T-helper 2 cell treated with Interferon-gamma antibody and Interleukin-4, amounts not matched to agents 100 ng/mL and 5 ng/mL, for 36 hours (primary cell): Measurements from ENCODE around the gene AFM. TPM values are rescaled to one million over a fixed set of nuclear protein-coding genes. Genes with fewer than 3 reads are reported as not detected.

Experiments used
- intact Hi-C: fragments of 100-400 bp; cut with micrococcal nuclease; formaldehyde crosslinking; loops from one replicate; pipeline ENCODE4 v1.15.1; 2023
- total RNA-seq: library from RNA; stranded (reverse); gene quantifications from 2 replicates; pipeline ENCODE4 v1.2.3, GENCODE V29; 2022

AFM gene, protein sequence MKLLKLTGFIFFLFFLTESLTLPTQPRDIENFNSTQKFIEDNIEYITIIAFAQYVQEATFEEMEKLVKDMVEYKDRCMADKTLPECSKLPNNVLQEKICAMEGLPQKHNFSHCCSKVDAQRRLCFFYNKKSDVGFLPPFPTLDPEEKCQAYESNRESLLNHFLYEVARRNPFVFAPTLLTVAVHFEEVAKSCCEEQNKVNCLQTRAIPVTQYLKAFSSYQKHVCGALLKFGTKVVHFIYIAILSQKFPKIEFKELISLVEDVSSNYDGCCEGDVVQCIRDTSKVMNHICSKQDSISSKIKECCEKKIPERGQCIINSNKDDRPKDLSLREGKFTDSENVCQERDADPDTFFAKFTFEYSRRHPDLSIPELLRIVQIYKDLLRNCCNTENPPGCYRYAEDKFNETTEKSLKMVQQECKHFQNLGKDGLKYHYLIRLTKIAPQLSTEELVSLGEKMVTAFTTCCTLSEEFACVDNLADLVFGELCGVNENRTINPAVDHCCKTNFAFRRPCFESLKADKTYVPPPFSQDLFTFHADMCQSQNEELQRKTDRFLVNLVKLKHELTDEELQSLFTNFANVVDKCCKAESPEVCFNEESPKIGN
- not detected in 2 replicates for total RNA-seq

DNA sequence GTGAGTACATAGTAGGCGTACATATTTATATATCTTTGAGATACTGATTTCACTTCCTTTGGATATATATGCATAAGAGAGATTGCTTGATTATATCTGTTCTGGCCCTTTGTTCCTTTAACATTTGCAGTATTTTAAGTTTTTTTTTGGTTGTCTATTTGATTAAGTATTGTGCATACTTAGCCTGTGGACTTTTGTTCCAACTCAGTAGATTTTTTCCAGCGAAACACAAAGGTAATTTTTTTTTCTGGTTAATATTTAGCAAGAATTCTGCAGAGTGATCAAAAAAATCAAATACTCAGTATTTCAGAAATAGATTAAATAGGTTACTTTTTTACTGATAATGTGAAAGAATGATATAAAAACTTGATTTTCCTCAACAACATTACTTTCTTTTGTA, at the start of gene AFM:
Gene AFM, plus strand, starts transcription at position 388 of the 400 bp plus-strand sequence. CDS start 31 bp downstream, outside the sequence.
- intact Hi-C loops, result no loop called here

DNA sequence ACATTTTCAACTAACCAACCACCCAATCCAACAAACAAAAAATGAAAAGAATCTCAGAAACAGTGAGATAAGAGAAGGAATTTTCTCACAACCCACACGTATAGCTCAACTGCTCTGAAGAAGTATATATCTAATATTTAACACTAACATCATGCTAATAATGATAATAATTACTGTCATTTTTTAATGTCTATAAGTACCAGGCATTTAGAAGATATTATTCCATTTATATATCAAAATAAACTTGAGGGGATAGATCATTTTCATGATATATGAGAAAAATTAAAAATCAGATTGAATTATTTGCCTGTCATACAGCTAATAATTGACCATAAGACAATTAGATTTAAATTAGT, 49.8 kb upstream of the AFM start:
- intact Hi-C loops, result loop anchor here (5.0 kb wide), 1 partner anchor 119 kb away; no protein-coding TSS in a partner anchor

DNA sequence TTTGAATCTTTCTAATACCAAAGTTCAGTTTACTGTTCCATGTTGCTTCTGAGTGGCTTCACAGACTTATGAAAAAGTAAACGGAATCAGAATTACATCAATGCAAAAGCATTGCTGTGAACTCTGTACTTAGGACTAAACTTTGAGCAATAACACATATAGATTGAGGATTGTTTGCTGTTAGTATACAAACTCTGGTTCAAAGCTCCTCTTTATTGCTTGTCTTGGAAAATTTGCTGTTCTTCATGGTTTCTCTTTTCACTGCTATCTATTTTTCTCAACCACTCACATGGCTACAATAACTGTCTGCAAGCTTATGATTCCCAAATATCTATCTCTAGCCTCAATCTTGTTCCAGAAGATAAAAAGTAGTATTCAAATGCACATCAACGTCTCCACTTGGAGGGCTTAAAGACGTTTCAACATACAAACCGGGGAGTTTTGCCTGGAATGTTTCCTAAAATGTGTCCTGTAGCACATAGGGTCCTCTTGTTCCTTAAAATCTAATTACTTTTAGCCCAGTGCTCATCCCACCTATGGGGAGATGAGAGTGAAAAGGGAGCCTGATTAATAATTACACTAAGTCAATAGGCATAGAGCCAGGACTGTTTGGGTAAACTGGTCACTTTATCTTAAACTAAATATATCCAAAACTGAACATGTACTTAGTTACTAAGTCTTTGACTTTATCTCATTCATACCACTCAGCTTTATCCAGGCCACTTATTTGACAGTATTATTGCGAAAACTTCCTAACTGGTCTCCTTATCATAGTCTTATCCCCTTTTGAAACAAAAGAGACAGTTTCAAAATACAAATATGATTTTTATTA, 49.2 kb upstream of the AFM start:
- intact Hi-C loops, result loop anchor here (5.0 kb wide), 1 partner anchor 120 kb away; no protein-coding TSS in a partner anchor

DNA sequence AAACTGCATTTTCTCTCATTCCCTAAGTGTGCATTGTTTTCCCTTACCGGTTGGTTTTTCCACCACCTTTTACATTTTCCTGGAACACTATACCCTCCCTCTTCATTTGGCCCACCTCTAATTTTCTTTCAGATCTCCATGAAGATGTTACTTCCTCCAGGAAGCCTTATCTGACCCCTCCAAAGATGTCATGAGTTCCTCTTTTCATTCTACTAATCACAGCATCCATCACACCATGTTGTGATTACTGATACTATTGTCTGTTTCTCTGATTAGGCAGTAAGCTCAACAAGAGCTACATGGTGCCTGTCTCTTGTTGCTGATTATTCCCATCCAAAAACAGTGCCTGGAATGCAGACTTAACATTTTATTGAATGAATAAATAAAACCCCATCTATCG, 48.4 kb upstream of the AFM start:
- intact Hi-C loops, result loop anchor here (5.0 kb wide), 1 partner anchor 121 kb away; no protein-coding TSS in a partner anchor

DNA sequence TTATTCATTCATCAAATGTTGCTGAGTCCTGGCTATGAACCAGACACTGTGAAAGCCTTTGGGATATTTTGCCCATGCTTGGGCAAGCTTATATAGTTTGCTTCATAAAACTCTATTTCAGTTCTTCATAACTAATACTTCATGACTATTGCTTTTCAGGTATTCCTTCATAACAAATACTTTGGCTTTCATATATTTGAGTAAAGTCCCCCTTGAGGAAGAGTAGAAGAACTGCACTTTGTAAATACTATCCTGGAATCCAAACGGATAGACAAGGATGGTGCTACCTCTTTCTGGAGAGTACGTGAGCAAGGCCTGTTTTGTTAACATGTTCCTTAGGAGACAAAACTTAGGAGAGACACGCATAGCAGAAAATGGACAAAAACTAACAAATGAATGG, 47.2 kb upstream of the AFM start:
- intact Hi-C loops, result loop anchor here (5.0 kb wide), 1 partner anchor 122 kb away; no protein-coding TSS in a partner anchor

DNA sequence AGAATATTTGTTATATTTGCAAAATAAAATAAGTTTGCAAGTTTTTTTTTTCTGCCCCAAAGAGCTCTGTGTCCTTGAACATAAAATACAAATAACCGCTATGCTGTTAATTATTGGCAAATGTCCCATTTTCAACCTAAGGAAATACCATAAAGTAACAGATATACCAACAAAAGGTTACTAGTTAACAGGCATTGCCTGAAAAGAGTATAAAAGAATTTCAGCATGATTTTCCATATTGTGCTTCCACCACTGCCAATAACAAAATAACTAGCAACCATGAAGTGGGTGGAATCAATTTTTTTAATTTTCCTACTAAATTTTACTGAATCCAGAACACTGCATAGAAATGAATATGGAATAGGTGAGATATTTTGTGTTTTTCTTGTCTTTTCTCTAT, 45.6 kb upstream of the AFM start, which contains the start of gene AFP:
Gene AFP, plus strand, starts transcription at position 238 of the 400 bp plus-strand sequence. Its CDS starts 42 bp downstream, at position 280.
- intact Hi-C loops, result no loop called here

DNA sequence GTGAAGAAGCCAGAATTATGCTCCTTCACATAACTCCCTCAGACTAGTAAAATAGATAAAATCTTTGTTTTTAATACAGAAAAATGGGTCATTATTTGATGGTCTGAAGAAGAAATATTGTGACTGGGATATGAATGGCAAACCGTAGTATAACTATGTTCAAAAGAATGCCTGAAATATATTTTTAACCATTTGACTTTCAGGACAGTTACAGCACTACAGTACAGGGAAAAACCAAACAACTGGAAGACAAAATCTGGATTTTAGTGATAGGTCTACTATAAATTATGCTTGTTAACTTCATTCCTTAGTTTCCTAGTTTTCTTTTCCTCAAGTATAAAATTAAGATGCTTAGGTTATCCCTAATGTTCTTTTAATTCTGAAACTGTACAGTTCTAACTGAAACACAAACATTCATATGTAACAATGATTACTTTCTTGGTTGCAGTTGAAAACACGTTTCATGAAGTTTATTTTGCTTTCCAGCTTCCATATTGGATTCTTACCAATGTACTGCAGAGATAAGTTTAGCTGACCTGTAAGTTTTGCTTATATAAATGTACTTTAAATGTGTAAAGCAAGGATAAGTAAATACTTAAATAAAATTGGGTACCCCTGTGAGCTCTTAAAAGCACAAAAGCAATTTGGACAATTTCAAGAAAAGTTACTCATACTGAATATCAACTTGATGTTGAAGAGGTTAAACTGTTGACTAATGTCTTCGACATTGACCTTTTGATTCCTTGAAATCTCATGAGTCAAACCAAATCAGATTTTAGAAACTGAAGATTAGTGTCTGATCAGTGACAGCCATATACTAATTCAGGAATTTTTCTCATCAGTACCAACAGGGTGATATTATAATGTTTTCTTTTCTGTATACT, 44.6 kb upstream of the AFM start:
- intact Hi-C loops, result no loop called here

DNA sequence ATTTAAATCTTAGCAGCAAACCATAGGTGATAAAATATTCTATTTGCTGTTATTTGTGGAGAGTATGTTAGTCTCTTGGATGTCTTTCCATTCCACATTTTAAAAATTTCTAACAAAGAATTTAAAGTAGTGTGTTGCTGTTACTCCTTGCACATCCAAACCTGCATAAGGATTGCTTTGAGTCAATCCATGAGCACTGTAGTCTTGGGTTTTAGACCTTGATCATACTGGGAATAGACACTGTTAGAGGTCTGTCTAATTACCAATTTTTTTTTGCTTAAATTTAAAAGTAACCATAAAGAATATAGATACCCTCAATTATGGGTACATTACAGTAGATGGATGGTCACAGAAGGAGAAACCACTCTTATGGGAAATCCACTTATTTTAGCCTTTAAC, 44.0 kb upstream of the AFM start:
- intact Hi-C loops, result no loop called here

DNA sequence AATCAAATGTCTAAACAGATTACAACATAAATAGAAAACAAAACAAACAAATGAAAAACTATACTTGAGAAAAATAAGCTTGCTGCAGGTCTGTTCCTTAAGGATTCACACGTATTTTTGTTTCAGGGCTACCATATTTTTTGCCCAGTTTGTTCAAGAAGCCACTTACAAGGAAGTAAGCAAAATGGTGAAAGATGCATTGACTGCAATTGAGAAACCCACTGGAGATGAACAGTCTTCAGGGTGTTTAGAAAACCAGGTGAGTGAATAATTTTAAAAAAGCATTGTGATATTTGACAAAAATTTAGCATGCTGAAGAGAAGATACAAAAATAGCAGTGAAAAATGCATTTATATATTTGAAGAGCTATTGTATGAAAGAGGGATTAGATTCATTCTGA, 43.5 kb upstream of the AFM start:
- intact Hi-C loops, result no loop called here

DNA sequence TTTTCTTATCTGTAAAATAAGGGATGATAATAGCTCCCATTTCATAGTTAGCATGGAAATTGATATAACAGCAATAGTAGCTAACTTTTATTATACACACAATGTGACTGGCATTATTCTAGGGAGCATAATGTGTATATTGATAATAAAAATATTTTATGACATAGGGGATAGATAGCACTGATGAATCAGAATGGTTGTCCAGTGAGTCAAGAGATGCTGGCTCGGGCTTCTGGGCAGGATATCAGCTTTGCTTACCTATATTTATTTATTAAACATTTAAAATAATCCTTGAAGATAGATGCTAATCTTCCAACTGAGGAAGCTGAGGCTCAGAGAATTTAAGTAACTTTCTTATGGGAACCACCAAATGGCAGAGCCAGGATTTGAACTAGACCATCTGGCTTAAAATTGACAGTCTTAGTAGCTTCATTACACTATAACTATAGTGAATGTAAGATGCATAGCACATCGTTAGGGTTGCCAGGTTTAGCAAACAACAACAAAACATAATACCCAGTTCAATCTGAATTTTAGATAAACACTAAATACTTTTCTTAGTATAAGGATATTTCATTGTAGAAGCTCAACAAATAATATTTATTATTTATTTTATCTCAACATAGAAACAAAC, 42.8 kb upstream of the AFM start:
- intact Hi-C loops, result no loop called here

DNA sequence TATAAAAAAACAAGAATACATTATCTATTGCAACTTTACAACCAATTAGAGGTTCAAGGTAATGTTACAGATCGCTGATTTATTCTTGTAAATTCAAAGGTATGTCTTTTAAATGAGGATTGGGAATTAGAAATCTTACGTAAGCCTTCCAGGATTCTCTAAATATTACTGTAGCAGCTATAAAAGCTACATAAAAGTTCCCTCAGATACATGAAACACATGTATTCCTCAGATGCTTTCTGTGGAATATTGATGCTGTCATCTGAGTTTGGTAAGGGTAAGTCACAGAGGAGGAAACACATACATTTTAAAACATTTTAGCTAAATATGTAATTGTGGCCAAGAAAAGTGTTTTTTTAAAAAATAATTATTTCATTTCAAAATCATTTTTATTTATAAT, 42.1 kb upstream of the AFM start:
- intact Hi-C loops, result no loop called here

DNA sequence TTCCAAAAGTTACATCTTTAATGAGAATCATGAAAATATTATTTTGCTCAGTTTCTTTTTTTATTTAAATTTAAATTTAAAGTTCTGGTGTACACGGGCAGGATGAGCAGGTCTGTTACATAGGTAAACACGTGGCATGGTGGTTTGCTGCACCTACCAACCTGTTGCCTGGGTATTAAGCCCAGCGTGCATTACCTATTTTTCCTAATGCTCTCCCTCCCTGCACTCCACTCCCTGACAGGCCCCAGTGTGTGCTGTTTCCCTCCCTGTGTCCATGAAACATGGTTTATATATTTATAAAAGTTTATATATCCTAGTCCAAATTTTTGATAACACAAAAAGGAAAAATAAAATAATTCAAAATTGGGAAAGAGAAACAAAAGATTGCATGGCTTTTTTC, 41.6 kb upstream of the AFM start:
- intact Hi-C loops, result loop anchor here (10.0 kb wide), 1 partner anchor 215 kb away; no protein-coding TSS in a partner anchor

DNA sequence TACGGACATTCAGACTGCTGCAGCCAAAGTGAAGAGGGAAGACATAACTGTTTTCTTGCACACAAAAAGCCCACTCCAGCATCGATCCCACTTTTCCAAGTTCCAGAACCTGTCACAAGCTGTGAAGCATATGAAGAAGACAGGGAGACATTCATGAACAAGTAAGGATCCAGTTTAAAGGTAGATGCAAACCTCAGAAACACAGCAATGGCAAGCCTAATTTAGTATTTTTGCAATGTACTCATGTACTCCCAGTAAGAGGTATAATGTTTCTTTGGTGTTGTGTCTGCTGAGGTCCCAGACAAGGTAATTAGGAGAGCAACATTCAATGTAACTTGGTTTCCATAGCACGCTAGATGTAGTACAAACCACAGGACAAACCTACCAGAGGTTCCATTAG, 40.9 kb upstream of the AFM start:
- intact Hi-C loops, result loop anchor here (10.0 kb wide), 1 partner anchor 214 kb away; no protein-coding TSS in a partner anchor

DNA sequence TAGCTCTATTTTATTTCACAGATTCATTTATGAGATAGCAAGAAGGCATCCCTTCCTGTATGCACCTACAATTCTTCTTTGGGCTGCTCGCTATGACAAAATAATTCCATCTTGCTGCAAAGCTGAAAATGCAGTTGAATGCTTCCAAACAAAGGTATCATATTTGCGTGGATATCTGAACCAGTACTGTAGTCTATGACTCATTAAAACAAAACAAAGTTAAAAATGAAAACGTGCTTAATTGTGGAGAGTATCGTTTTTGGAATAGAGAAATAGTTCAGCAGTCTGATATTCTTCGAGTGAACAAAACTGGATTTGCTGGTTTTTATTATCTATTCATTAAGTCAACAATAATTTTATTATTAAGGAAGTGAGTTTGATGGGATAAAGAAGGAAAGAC, 39.3 kb upstream of the AFM start:
- intact Hi-C loops, result loop anchor here (10.0 kb wide), 1 partner anchor 213 kb away; no protein-coding TSS in a partner anchor

DNA sequence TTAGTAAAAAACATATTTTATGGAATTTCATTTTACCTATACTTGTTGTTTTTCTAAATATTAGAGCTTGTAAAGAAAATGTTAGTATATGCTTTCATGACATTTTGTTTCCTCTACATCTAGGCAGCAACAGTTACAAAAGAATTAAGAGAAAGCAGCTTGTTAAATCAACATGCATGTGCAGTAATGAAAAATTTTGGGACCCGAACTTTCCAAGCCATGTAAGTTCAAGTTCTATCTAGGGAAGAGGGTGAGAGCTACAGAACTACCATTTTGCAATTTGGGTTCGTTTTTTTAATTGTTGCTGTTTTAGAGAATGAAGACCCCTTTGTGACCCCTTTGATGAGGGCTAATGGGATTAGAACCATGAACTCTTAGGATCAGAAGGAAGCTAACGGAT, 38.3 kb upstream of the AFM start:
- intact Hi-C loops, result loop anchor here (10.0 kb wide), 1 partner anchor 212 kb away; no protein-coding TSS in a partner anchor

DNA sequence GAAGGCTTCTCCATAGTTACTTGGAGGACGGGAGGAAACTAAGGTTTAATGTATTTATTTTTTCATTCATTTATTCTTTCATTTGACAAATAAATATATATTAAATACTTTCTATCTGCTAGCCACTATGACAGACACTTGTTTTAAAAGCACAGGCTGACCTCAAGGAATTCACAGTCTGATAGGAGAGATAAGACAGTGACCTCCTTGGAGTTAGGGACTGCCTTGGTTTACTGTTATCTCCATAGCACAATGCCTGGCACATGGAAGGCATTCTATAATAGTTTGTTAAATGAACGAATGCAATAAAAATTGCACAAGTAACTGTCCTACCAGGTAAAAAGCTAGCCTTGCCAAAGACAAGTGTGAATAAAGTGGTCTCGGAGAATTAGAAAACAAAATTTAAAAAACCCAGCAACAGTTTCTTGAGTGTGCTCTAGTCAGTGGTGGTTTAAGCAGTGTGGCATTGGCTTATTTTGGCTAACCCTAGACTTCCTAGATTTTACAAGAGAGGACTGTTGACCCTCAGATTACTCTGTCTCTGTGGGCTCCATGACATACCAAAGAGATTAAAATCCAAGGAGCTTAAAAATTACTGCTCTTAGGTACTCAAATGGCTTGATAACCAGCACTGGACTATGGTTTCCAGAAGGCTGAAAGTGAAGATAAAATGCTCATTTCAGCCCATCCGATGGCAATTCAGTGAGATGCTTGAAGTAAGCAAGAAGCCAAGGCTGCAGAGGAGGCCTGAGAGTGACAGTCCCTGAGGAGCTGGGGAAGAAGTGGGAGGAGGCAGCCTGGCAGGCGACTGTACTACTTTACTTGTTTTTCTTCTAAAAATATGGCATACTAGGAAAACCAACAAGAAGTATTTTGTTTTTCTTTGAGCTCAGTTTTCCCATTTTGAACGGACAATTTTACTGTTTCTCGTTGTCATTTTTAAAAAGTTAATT, 35.9 kb upstream of the AFM start:
- intact Hi-C loops, result loop anchor here (1.0 to 10.0 kb wide), 3 partner anchors 104 to 209 kb away; no protein-coding TSS in a partner anchor

DNA sequence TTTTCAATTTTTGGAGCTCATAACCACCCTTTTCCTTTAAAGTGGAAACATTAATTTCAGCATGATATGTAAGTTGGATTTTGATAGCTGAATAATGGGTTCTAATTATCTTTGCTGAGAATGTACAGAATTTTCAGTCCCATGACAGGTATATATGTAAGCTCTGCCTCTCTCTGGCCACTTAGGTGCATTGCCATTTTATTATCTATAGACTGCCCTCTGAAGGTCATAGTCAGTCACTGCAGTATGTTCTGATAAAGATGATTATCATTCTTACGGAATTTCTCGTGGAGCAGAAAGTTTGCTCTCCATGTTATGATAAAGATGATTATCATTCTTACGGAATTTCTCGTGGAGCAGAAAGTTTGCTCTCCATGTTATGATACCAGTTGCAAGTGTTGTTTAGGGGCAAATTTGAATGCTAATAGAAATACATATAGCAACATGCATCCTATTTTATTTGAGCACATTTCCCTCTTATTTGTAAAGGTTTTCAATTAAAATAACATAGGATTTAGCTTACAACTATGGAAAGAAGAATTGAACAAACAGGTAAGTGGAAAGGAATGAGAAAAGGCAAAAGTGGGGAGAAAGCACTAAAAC, 35.1 kb upstream of the AFM start:
- intact Hi-C loops, result loop anchor here (1.0 to 10.0 kb wide), 3 partner anchors 105 to 208 kb away; no protein-coding TSS in a partner anchor

DNA sequence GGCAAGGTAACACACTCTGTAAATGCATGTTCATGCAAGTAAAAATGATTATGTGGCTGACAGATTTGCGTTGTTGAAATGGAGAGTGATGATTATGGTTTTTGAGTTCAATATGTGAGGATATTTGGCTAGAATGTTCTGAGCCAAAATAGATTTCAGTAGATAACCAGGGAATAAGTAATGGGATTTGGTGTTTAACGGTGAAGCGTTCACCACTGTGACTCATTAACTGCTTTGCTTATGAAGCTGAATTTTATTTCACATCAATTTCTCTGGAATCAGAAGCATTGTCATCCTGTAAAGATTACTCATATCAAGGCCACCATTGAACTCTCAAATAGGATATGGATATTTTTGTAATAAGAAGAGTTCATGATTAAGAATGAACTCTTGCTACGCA, 33.9 kb upstream of the AFM start:
- intact Hi-C loops, result loop anchor here (5.0 to 10.0 kb wide), 2 partner anchors 135 to 207 kb away; no protein-coding TSS in a partner anchor
